SK-N-SH (cell line): ENCODE results near the gene ZNF606.

Experiments used
- EP300 ChIP-seq, 2 experiments: IDR thresholded peaks; 2 replicates each; pipeline versions ENCODE4 v1.4.0 to v1.6.1; 2012; ENCODE audit warnings: borderline replicate concordance in 1 of 2, low read depth in 1 of 2, low read length in 1 of 2
- EZH2phosphoT487 ChIP-seq: fragments of 200-600 bp; sonication (generic); IDR thresholded peaks from 2 replicates; pipeline ENCODE4 v1.6.1; 2017; ENCODE audit warnings: low read depth, mixed run types, mild to moderate bottlenecking, antibody characterized with exemption, moderate library complexity, borderline replicate concordance
- POLR2AphosphoS5 ChIP-seq: IDR thresholded peaks from 2 replicates; pipeline ENCODE4 v1.6.1; 2012; ENCODE audit warnings: low read depth, low read length
- RCOR1 ChIP-seq: fragments of 150-350 bp; IDR thresholded peaks from 2 replicates; pipeline ENCODE4 v1.6.1; 2017; ENCODE audit warnings: antibody characterized with exemption, low read length
- REST ChIP-seq: IDR thresholded peaks from 2 replicates; pipeline ENCODE4 v1.6.1; 2012; ENCODE audit warnings: mild to moderate bottlenecking, low read depth, low read length, moderate library complexity
- RFX5 ChIP-seq: IDR thresholded peaks from 2 replicates; pipeline ENCODE4 v1.6.1; 2012; ENCODE audit warnings: mild to moderate bottlenecking, improper control_type of control experiment, low read length
- TAF1 ChIP-seq: IDR thresholded peaks from 2 replicates; pipeline ENCODE4 v1.6.1; 2012; ENCODE audit warnings: low read depth, mild to moderate bottlenecking, low read length, moderate library complexity, borderline replicate concordance
- TCF12 ChIP-seq: IDR thresholded peaks from 2 replicates; pipeline ENCODE4 v1.4.0; 2012
- TF ChIP-seq, protein P1 (sequence below): fragments of 200-600 bp; sonication (generic); IDR thresholded peaks from 2 replicates; pipeline ENCODE4 v1.6.1; 2017; ENCODE audit warnings: antibody characterized with exemption, mild to moderate bottlenecking, moderate library complexity
- TF ChIP-seq, protein P2 (sequence below): IDR thresholded peaks from 2 replicates; pipeline ENCODE4 v1.4.0; 2012; ENCODE audit warnings: low read depth

DNA sequence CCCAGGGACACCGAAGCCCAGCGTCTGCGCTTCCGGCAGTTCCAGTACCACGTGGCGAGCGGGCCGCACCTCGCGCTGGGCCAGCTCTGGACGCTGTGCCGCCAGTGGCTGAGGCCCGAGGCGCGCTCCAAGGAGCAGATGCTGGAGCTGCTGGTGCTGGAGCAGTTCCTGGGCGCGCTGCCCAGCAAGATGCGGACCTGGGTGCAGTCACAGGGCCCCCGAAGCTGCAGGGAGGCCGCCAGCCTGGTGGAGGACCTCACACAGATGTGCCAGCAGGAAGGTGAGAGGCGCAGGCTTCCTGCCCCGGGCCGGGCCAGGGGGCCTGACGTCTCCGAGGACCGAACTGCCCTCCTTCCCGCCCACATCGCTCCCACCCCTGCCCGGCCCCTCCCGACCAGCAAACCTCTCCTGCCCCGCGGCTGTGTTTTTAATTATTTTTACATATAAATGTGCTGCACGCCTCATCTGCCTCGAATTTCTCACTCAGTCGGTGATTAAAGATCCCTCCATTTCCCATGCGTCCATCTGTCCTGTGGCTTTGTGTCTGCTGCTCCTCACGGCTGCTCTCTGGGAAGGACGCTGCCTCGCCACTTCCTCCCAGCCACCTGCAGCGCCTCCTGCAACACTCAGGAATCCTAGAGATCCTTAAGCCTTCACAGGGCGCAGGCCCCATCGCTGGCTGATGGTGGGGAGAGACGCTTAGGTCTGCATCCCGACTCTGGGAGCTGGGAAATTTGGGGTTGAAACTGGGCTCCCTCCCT is 35.5 kb upstream of the ZNF606 start:
- TF ChIP-seq, protein P1, sequence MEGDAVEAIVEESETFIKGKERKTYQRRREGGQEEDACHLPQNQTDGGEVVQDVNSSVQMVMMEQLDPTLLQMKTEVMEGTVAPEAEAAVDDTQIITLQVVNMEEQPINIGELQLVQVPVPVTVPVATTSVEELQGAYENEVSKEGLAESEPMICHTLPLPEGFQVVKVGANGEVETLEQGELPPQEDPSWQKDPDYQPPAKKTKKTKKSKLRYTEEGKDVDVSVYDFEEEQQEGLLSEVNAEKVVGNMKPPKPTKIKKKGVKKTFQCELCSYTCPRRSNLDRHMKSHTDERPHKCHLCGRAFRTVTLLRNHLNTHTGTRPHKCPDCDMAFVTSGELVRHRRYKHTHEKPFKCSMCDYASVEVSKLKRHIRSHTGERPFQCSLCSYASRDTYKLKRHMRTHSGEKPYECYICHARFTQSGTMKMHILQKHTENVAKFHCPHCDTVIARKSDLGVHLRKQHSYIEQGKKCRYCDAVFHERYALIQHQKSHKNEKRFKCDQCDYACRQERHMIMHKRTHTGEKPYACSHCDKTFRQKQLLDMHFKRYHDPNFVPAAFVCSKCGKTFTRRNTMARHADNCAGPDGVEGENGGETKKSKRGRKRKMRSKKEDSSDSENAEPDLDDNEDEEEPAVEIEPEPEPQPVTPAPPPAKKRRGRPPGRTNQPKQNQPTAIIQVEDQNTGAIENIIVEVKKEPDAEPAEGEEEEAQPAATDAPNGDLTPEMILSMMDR: no peak
- TF ChIP-seq POLR2AphosphoS5 (no peak), RCOR1 (no peak), EP300 (IDR thresholded peaks at IDR 0.05; ENCODE audit: borderline replicate concordance in 1 of 2, low read depth in 1 of 2, low read length in 1 of 2) (no peak), TCF12 (no peak), EZH2phosphoT487 (no peak), RFX5 (no peak), REST (no peak), TAF1 (no peak)
- TF ChIP-seq, protein P2, sequence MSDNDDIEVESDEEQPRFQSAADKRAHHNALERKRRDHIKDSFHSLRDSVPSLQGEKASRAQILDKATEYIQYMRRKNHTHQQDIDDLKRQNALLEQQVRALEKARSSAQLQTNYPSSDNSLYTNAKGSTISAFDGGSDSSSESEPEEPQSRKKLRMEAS: no peak
